HG02798 (cell line): ENCODE data around the gene NUDT16.
A peak's percentile ranks its signal among the peaks of the same experiment; 100 is the strongest.

Experiments
- ATAC-seq: cut with Tn5 transposase; IDR thresholded peaks from one replicate; pipeline ENCODE4 v1.9.1; 2021; ENCODE audit warnings: mild to moderate bottlenecking; ENCODE audit not compliant: unreplicated experiment, poor library complexity

The NUDT16 gene

DNA sequence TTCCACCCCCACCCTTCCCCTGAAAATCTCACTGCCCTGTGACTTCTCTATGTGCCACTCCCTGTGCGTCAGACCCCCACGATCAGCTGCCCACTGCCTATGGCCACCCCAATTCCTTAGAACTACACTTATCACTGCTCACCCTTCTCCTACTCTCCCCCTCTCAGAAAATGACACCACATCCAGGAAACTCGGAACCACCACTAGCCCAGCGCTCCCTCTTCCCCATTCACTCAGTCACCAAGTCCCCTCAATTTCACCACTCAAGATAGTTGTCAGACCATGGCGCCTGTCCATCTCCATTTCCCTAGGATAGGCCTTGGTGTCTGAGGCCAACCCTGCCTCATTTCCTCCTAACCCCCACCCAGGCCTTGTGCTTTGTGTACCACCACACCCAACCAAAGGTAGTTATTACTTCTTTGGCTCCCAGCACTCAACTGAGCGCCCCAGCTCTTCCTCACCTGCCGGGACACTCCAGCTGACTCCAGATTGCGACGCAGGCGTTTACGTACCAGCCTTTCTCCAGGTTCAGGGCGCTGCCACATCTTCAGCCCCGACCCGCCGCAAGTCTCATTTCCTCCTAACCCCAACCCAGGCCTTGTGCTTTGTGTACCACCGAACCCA lies 641 bp upstream of the NUDT16 start:
- ATAC-seq = peak; percentile 0

DNA sequence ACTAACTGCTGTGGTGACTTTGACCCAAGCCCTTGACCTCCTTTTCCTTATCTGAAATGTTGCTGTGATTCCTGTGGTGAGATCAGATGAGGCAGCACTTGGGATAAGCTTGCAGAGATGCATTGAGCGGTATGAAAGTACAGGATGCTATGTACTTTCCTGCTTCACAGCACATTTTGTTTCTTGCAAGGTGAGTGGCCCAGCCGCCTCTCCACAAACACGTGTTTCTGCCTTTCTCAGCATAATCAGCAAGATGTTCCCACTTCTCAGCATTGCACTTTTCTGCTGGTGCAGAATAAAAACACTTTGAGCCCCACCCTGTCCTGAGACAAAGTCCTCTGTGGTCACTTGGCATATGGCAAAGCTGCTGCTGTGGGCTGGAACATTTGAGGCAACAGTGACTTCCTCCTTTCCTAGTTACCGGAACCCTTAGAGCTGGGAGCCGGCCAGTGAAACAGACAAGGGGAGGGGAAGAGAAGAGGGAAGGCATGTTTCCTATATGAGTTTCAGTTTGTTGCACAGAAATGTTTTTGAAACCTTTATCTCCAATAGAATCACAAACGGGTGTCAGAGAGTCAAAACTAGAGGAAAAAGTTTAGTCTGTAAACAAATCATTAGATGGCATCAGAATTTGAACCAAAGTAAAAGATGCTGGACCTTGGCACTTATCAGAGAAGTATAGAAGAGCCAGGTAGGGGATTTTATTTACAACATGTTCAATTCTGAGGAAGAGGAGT lies 5.0 kb downstream of the NUDT16 start:
- no peak for ATAC-seq

DNA sequence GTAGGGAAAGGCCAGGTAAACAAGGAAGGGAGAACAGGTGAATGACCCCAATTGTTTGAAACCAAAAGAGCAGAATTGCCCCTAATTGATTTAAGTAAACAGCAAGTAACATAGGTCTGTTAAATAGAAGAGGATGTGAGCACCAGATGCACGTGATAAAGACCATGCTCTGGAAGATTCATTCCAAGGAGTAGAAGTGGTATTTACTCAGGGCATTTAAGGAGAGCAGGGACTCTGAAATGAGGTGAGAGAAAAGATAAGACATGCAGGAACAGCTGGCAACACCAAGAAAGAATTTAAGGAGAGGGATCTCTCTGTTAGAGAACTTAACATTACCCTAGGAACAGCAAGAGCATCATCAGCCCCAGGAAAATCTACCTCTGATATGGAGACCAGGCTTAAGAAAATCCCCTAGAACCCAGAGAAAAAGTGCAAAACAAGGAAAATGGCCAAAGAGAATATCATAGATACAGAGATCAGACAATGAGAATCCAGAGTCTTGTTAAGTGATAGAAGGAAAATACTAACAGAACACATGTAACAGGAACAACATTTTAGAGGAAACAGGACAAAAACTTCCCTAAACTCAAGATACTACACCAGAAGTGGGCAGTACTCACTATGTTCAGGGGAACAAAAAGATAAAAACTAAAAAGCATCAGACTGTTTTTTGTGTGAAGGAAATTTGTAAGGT lies 6.4 kb downstream of the NUDT16 start:
- no peak for ATAC-seq

DNA sequence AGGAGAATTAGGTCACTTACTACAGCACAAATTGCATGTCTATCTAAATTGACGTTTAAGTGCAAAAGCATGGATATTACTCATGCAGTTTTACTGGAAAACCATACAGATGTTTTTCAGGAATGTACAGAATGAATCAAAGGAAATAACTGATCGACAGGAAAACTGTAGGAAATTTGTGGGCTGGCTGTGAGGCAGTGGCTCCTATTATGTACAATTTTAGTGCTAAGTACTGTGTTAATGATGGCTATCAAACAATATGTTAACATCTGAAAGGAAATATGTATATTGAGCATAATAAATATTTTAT lies 6.9 kb downstream of the NUDT16 start:
- no peak for ATAC-seq

DNA sequence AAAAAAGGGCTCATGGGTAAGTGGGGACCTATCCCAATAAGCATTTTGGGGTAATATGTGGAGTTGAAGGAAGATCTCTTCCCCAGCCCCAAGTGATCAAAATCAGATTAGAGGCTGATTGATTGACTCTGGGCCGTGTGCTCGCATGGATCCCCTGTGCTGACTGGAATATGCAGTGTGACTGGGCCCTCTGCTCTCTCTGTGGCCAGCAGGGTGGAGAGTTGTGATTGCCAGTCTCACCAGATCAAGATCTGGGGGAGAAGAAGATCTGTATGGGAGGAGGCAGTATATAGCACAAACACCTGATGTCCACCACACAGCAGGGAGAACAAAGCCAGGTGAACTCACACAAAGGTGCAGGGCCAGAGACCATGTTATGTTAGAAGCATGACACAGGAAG lies 8.8 kb downstream of the NUDT16 start:
- no peak for ATAC-seq

DNA sequence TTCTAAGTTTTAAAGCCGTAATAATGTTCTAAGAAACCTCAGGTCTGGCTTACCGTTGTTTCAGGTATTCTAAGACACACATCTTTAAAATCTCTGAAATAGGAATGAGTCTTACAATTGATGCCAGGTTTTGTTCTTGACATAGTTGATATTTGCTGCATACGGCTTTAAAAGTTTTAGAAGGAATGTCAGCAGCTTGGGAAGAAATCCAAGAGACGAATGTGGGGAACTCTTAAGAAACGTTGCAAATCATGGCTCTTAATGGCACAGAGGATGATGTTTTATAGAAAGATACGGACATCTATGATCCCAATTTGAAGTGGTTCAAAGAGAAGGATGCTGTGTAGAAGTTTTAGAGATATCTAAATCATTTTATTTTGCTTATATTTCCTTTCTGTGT lies 11.5 kb downstream of the NUDT16 start:
- no peak for ATAC-seq

DNA sequence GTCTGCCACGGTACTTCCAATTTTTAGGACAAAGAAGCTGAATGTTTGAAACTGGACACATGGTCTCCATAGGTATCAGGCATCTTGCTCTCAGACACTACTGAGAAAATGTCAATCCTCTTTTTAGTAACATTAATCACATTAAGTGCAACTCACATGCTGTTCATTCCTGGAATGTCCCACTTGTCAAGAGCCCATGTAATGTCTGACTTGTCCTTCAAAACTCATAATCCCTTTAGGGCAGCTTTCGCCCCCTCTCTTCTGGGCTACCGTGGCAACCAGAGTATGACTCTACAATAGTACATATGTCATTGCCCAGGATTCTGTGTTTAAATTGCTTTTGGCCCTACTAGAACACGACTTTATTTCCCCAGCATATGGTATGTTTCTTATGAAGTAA lies 12.3 kb downstream of the NUDT16 start:
- no peak for ATAC-seq

DNA sequence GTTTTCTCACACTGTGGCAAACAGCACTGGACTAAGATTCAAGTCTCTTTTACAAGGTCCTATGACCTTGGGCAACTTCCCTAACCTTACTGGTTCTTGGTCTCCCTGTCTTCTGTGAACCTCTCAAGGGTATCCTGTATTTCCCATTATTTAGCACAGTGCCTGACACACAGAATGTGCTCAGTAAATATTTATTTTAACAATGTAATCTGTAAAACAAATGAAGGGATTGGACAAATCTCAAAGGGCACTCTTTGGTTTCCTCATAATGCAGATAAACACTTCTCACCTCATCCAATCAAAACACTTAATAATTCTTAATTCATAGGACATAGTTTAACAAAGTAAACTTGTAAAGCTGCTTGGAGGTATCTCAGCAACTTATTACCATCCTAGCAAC lies 12.8 kb downstream of the NUDT16 start:
- ATAC-seq = no peak

DNA sequence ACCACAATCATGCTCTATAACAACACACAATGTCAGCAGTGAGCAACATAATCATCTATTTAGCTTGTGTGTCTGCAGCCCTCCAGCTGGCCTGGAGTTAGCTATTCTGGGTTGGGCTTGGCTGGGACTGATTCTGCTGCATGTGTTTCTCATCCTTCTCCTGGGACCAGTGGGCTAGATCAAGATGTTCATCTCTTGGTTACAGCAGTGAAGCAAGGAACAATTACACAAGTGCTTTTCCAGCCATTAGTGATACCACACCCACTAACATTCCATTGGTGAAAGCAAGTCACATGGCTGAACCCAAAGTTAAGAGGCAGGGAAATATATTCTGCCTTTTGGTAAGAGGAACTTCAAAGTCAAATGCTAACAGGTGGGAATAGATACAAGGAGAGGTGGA lies 14.6 kb downstream of the NUDT16 start:
- ATAC-seq = no peak

DNA sequence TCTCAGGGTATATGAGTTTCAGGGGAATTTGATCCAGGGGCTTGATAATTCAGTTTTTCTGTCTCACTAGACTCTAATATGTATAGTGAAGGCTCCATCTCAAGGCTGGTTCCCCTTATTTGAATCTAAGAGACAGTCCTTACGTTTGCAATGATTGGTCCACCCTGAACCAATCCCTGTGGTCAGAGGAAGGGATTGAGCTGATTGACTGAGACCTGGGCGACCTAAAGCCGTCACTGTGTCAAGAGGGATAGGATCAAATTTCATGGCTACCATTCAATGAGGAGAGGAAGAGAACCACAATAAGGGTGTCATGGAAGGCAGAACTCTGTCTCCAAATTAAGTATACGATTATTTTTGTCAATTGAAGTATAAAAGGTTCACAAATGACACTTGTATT lies 16.3 kb downstream of the NUDT16 start:
- no peak for ATAC-seq

DNA sequence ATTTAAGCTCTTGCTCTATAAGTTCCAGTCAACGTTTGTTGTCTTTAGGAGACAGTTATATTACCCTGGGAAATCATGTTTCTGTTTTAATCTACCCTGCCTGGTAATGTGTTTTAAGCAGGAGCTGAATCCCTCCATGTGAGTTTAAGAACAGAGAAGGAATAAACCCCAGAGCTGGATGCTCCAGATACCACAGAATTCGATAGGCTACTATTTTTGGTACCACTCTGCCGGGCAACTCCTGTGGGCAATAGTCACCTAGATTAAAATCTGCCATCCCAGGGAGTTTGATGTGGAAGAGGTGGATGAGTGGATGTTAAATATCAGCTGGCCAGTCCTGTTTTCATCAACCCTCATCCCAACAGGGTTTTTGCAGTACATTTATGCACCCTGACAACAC lies 20.4 kb downstream of the NUDT16 start:
- no peak for ATAC-seq

DNA sequence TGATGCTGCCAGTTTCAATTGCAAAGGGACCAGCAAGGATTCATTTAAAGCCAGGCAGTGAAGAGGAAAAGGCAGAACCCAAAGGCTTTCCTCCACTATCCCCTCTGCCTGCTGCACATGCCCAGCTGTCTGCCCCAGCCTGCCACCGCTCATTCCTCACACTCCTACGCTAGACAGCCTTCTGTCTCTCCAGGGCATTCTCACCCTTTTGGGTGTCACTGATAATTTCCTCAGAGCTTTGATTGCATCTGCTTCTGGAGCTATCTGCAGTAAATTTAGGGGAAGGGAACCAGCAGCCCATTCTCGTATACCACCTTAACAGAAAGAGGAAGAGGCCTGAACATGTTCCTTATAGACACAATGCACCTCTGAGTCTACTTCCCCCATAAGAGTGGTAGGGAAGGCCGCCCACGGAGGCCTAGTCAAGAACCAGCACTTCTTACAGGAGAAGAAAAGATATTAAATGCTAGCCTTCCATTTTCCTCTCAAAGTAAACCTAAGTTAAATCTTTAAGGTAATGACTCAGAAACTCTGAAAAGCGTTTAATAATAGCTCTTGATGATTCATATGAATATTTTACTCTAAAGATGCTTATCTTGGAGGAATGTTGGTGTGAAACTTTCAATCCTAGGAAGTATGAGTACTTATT lies 20.9 kb downstream of the NUDT16 start:
- ATAC-seq = no peak

DNA sequence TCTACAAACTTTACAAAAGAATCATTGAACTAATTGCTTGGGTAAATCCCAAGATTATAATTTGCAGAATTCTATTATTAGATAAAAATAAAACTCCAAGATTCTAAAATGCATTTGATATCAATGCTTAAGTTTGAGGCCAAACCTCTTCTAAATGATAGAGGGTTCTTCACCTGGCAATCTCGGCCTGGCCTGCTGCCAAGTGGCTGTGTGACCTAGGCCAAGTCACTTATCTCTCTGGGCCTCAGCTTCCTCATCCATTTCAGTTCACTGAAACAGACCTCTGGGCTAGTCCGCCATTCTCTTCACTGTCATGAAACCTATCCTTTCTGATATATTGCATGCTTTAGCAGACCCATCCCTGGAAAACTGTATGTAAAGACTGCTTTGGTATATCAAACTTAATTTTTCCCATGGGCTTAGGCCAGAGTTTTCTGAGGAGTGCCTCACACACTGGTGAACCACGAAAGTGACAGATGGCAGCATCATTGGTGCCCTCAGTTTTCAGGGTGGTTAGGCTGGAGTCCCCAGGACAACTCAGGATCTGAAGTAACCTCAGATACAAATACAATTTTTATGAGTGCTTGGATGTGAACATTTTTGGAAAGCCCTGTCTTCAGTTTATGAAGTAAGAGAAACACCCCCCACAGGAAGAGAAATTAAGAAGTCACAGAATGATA lies 21.8 kb downstream of the NUDT16 start:
- ATAC-seq = no peak

DNA sequence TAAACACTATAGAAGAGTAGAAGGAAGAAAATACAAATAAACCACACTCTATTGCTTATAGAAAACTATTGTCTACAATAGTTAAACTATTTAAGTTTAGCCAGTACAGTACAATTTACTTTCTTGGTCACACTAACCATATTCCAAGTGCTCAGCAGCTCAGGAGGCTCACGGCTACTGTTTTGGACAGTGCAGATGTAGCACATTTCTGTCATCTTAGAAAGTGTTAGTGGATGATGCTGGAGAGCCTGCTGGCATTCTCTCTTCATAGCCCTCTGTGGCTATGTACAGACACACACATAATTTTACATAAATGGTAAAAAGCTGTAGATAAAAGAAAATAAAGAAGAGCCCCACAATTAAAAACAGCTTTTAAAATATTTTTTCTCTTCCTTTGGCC lies 23.8 kb downstream of the NUDT16 start:
- ATAC-seq = no peak

DNA sequence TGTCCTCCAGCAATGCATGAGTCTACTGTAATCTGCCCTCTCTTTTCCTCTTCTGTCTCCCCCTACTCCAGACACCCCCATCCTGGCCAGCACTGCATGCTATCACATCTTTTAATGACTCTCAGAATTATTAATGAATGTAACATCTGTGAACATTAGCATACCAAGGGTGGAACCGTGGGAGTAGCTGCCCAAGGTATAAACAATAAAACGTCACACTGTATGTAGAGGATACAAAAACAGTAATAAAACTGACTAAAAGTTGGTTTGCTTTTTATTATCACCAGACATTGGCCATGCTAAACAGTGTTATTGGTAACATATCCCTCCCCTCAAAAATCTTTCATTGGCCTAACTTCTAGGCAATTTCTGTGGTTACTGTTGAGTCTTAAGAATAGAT lies 24.7 kb downstream of the NUDT16 start:
- no peak for ATAC-seq

DNA sequence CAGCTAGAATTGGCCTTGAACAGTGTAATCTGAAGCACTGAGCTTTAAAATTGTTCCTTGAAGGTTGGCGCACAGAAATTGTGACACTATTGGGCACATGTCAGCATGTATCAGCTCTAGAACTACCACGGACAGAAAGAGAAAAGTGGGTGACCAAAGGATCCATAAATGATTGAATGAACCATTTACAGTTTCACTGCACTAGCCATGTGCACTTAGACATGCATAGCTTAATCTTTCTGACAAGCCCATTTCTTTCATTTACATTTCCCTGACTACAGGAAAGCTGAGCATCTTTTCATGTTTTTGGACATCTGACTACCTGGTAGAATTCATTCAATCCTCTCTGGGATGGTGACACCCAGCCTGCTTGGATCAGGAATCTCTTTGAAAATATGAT lies 36.2 kb downstream of the NUDT16 start:
- no peak for ATAC-seq

DNA sequence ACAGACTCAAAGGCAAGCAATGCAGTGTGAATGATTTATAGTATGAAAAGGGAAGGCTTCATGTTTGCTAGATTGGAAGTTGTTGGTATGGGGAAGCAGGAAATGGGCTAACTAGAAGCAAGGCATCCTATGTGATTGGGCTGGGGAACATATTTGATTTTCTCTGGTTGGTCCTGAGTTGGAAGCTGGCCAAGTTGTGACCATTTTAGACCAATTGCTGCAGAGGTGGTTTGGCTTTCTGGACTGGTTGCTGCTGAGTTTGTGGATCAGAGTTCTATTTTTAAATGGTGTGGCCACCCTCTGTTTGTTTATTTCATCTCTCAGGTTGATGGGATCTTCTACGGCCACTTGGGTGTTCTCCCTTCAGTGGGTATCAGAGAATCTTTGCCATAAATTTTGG lies 39.7 kb downstream of the NUDT16 start:
- ATAC-seq = no peak

DNA sequence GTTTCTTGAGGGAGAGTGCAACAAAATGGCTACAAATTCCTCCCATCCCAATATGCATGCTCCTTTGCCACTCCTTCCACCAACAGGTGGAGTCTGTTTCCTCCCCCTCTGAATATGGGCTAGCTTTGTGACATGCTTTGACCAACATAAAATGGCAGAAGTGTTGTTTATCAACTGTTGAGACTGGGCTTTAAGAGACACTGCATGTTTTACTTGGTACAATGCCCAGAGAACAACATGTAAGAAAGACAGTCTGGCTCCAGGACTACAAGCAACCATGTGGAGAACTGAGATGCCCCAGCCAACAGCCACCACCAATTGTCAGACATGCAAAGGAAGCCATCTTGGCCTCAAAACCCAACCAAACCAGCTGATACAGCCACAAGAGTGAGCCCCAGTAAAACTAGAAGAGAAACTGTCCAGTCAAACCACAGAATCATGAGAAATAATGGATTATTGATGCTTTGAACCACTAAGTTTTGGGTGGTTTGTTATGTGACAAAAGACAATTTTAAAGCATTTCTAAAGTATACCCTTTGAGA lies 40.5 kb downstream of the NUDT16 start:
- ATAC-seq = no peak

DNA sequence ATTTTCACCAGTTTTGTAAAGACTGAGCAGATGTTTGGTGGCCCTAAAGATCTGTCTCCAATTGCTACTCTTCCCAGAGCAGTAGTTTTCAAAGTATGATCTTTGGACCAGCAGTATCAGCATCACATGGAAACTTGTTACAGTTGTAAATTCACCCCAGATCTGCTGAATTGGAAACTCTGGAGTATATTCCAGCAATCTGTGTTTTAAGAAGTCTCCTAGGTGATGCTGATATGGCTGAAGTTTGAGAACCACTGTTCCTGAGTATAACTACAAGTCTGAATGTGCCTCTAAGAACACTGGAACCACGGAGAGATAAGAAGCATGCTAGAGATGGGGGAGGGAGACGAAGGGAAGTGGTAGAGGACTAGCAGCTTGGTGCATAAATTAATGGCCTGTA lies 45.7 kb downstream of the NUDT16 start:
- ATAC-seq = no peak

DNA sequence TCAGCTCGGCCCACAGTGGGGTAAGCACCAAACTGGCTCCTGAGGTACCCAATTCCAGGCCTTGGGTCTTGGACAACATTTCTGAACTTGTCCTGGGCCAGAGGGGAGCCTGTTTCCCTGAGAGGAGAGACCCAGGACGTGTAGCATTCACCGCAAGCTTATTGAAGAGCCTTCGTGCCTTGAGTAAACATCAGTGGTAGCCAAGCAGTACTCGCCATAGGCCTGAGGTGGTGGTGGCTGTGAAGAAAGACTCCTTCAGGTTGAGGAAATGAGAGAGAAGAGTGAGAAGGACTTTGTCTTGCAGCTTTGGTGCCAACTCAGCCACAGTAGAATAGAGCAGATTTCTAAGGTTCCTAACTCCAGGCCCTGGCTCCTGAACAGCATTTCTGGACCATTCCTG lies 50.2 kb downstream of the NUDT16 start:
- ATAC-seq = no peak

DNA sequence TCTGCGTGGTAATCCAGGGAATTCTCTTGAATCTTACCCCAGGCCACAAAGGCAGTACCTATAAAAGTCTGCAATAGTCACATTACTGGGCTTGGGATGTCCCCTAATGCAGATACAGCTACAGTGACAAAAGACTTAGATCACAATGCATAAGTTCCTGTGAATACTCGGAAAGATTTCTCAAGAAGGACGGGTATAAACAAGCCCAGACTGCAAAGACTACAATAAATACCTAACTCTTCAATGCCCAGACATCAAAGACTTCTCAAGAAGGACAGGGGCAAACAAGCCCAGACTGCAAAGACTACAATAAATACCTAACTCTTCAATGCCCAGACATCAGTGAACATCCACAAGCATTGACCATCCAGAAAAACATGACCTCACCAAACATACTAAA lies 50.9 kb downstream of the NUDT16 start:
- no peak for ATAC-seq
